GM18499 (cell line): ENCODE results near the gene SPEF1.

Experiments
- ATAC-seq: cut with Tn5 transposase; IDR thresholded peaks from one replicate; pipeline ENCODE4 v1.9.1; 2021; ENCODE audit warnings: moderate number of reproducible peaks; ENCODE audit not compliant: insufficient read depth, unreplicated experiment

Gene SPEF1

DNA sequence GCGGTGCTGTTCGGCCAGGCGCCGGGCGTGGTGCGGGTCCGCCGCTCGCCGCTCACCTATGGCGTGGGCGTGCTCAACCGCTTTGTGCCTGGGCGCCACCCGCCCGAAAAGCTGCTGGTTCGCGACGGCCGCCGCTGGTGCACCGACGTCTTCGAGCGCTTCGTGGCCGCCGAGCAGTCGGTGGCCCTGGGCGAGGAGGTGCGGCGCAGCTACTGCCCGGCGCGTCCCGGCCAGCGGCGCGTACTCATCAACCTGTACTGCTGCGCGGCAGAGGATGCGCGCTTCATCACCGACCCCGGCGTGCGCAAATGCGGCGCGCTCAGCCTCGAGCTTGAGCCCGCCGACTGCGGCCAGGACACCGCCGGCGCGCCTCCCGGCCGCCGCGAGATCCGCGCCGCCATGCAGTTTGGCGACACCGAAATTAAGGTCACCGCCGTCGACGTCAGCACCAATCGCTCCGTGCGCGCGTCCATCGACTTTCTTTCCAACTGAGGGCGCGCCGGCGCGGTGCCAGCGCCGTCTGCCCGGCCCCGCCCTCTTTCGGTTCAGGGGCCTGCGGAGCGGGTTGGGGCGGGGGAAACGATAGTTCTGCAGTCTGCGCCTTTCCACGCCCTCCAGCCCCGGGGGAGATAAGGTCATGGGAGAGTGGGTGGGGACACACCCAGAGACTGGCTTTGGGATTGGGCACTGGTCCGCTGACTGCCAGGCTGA is 29.4 kb downstream of the SPEF1 start:
- ATAC-seq: no peak

DNA sequence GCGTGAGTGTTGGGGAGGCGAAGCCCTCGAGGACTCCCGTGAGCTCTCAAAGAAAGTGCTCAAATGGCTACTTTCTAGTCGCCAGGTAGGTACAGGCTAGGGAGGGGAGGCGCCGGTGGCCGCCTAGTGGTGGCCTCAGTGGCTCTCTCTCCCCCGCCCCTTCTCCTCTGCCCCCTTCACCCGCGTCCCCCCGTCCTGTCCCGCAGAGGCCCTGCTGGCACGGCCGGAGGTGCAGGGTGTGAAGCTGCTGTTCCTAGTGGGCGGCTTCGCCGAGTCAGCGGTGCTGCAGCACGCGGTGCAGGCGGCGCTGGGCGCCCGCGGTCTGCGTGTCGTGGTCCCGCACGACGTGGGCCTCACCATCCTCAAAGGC is 30.0 kb downstream of the SPEF1 start:
- ATAC-seq: no peak

DNA sequence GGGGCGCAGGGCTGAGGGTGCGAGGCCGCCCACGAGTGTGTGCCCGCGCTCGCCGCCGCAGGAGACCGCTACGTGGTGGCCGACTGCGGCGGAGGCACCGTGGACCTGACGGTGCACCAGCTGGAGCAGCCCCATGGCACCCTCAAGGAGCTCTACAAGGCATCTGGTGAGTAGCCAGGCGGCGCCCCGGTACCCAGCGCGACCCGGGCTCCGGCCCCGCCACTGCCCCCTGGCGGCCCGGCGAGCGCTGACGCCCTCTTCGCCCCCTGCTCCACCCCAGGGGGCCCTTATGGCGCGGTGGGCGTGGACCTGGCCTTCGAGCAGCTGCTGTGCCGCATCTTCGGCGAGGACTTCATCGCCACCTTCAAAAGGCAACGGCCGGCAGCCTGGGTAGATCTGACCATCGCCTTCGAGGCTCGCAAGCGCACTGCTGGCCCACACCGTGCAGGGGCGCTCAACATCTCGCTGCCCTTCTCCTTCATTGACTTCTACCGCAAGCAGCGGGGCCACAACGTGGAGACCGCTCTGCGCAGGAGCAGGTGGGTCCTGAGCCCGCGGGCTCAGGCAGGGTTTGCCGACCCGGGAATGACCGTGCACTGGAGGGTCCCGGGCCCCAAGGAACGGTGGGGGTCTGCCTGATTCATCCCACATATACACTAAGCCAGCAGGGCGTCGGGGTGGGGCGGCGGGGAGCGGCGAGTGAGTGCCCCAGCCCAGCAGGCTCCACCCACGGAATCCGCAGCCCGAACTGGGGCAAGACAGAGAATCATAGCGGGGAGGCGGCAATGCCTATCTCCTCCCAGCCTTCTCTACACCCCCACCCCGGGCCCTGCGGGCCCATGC is 31.3 kb downstream of the SPEF1 start:
- no peak for ATAC-seq

DNA sequence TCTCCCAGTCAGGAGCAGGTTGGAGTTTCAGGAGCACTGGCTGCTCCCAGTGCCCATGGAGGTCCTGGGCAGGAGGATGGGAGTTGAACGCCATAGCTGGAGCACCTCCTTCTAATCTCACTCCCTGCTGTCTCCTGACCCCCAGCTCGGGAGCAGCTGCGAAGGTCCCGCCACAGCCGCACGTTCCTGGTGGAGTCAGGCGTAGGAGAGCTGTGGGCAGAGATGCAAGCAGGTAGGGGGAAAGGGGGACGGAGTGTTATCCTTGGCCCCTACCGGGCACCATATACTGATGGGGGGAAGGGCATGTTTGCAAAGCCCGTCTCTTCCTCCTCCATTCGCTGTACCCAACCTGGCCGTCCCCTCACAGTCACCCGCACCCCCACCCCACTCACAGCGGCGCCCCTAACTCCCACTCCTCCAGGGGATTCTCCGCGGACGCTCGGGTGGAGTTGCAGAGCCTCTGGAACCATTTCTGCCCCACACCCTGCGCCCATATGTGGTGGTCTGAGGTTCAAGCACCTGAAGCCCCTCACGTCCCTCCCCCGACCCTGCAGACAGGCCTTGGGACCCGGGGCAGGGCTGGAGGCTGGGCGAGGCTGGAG is 32.1 kb downstream of the SPEF1 start:
- no peak for ATAC-seq

DNA sequence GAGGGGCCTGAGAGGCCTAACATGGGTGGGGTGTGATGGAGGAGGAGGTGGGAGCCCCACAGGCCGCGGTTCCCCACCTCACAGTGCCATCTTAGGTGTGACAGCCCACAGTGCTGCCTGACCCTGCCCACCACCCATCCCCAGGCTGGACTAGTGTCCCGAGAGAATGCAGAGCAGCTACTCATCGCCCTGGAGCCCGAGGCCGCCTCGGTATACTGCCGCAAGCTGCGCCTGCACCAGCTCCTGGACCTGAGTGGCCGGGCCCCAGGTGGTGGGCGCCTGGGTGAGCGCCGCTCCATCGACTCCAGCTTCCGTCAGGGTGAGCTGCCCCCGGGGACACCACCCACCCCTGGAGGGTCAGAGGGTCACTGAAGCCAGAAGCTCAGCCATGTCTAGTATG is 33.2 kb downstream of the SPEF1 start:
- no peak for ATAC-seq

DNA sequence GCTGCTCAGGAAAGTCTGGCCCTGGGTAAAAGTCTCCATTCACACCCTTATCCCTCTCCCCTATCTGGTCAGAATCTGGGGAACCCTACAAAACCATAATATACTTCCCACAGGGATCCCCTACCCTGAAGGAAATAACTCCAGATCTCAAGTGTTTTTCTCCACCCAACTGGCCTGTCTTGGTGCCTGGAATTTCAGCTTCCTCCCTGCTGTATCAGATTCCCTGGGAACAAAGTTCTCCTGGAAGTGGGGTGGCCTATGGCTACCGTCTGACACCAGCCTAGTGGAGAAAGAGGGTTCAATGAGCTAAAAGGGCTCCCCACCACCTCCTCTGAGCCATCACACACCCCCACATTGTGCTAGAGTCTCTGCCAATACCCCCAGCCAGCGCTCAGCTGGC is 33.8 kb downstream of the SPEF1 start:
- no peak for ATAC-seq

DNA sequence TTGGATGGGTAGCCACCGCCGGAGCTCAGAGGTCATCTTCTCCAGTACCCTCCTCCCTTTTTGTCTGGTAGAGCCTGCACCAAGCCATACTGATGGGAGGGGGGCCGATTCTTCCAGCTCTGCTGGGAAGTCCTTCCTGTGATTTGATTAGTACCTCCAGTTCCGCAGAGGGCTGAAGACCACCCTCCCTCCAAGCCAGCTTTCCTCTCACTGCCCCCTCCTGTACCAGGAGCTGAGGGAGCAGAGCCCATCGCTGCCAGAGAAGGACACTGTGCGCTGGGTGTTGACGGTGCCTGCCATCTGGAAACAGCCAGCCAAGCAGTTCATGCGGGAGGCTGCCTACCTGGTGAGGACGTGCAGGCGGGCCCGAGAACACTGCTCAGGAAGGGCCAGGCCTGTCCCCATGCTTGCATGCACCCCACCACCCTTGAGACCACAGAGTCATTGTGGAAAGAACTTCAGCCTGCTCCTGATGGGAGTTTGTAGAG is 35.5 kb downstream of the SPEF1 start:
- ATAC-seq: no peak

DNA sequence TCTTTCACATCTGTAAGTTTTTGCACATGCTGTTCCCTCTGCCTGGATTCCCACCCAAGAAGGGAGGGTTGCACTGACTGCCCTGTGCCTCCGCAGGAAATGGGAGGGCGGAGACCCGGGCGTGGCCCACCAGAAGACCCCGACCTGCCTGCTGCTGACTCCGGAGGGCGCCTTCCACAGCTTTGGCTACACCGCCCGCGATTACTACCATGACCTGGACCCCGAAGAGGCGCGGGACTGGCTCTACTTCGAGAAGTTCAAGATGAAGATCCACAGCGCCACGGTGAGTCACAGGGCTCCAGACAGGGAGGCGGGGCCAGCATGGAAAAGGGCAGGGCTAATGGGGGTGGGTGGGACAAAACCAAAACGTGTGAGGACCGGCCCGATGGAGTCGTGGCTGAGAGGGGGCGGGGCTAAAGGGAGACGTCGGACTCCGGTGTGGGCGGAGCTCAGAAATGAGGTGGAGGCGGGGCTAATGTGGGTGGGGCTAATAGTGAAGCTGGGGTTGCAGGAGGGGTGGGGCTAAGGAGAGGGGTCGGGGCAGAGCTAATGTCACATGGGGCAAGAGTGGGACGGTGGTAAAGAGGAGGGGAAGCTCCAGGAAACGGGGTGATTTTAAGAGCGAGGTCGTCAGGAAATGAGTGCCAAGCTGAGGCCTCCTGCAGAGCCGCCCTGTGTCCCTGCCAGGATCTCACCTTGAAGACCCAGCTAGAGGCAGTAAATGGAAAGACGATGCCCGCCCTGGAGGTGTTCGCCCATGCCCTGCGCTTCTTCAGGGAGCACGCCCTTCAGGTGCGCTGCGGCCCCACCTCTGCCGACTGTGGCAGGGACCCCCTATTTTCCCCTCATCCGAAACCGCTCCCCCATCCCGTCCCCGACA is 36.2 kb downstream of the SPEF1 start:
- no peak for ATAC-seq

DNA sequence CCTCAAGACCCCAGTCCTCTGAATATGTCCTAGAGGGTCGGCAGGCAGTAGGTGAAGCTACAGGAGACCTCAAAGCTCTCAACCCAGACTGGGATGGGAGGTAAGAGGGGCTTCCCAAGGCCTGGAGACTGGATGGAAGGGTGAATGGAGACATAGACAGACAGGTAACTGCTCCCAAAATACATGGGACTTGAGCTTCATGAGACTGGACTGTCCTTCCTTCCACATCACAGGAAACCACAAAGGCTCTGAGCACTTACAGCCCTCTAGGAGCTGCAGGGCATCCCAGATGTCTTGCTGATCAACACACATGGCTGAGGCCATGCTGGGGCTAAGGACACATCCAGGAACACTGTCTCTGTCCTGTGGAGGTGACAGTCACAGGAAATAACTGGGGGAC is 37.2 kb downstream of the SPEF1 start:
- no peak for ATAC-seq

DNA sequence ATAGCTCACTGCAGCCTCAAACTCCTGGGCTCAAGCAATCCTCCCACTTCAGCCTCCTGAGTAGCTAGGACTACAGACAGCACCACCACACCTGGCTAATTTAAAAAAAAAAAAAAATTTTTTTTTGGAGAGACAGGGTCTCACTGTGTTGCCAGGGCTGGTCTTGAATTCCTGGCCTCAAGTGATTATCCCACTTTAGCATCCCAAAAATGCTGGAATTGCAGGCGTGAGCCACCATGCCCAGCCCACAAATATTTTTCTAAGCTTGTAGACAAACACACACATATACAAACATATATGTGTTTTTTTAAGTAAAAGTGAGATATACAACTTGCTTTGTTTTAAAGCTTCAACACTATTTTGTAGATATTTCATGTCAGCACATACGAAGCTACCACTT is 38.0 kb downstream of the SPEF1 start:
- no peak for ATAC-seq

DNA sequence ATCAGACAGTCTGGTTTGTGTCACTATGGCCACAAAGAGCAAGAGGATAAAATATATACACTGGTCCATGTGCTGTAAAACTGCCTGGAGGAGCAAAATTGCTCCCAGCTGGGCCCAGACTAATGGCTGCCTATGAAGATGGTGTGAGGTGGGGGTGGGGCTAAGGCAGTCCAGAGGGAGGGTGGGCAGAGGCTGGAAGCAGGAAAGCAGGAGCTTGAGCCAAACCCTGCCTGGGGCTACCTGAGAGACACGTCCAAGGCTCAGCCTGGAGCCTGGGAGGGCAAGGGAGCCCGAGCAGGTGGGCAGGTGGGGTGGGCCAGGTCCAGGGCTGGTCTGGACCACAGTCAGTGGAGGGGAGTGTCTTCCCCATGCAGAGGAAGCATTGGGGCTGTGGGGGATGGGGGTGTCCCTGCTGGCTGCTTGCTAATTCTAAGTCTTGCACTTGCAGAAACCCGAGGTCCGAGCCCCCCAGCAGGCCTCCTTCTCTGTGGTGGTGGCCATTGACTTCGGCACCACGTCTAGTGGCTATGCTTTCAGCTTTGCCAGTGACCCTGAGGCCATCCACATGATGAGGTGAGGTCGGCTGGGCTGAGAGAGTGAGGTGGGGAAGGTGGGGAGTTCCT is 39.3 kb downstream of the SPEF1 start:
- ATAC-seq: no peak

DNA sequence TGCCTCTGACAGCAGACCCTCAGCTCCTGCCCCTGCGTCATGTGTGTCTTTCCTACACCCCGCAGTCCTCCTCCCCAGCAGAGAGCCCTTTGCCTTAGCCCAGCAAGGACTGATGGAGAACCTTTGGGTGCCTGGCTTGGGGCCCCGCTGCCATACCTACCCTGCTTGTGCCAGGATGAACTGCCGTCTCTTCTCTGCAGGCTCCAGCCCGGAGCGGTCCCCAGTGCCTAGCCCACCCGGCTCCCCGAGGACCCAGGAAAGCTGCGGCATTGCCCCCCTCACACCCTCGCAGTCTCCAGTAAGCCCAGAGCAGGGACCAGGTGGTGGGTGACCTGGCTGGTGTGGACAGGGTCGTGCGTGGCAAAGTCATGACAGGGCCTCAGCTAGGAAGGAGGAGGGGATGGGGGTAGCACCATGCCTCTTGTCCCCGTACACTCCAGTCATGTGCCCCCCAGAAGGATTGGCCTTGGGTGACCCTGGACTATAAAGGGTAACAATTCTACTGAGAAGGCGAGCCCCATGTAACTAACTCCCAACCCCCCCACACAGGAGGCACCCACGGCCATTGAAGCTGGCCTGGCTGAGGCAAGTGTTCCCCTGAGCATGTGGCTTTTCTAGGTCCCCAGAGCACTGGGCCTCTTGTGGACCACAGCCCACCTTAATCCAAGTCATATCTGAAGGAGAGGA is 40.5 kb downstream of the SPEF1 start:
- no peak for ATAC-seq

DNA sequence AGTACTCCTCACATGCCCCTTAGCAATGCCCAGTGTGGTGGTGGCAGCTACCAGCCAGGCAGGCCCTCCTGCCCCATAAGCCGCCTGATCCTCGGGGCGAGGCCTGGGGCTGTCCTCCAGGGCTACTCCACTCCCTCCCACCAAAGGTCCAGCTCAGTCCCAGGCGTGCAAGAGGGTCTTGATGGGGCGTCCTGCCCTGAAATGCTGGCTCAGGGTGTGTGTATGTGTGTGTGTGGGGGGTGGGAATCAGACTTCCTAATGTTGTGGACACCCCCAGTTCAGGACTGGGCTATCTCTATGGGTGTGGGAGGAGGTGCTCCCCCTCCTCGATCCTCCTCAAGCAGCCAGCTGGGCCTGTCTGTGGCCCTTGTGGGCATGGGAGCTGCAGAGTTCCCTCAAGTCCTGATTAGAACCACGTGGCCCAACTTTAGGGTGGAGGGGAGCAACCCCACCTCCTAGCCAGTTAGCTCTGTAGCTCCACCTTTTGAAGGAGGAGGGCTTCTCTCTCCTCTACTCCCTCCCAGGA is 41.3 kb downstream of the SPEF1 start:
- ATAC-seq: no peak

DNA sequence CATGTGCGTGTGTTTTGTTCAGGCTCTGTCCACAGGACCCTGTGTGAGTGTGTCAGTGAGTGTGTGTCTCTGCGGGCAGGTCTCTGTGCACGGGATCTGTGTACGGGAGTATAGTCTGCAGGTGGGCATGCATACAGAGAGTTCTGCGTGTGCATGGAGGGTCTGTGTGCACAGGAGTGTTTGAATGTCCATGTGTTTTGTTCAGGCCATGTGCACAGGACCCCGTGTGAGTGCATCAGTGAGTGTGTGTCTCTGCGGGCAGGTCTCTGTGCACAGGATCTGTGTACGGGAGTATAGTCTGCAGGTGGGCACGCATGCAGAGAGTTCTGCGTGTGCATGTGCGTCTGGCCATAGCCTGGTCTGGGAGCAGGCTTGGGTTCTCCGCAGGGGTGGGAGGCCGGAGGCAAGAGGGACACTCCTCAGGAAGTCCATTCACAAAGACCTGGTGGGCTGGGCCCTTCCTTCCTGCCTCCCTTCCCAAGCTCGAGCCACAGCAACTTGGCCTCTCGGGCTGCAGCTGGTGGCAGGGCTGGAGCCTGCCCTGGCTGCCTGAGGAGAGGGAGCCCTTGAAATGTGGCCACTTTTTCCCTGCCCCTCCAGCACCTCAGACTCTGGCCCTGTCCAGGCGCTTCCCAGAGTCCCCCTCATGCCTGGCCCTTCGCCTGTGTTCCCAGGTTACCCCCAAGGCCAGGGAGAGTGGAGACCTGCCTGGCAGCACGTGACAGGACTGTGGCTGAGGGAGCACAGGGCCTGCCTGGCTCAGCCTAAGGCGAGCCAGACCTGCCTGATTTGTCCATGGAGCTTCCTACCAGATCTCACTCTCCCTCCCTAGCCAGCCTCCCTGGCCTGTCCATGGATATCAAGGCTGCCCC is 42.0 kb downstream of the SPEF1 start:
- ATAC-seq: no peak

DNA sequence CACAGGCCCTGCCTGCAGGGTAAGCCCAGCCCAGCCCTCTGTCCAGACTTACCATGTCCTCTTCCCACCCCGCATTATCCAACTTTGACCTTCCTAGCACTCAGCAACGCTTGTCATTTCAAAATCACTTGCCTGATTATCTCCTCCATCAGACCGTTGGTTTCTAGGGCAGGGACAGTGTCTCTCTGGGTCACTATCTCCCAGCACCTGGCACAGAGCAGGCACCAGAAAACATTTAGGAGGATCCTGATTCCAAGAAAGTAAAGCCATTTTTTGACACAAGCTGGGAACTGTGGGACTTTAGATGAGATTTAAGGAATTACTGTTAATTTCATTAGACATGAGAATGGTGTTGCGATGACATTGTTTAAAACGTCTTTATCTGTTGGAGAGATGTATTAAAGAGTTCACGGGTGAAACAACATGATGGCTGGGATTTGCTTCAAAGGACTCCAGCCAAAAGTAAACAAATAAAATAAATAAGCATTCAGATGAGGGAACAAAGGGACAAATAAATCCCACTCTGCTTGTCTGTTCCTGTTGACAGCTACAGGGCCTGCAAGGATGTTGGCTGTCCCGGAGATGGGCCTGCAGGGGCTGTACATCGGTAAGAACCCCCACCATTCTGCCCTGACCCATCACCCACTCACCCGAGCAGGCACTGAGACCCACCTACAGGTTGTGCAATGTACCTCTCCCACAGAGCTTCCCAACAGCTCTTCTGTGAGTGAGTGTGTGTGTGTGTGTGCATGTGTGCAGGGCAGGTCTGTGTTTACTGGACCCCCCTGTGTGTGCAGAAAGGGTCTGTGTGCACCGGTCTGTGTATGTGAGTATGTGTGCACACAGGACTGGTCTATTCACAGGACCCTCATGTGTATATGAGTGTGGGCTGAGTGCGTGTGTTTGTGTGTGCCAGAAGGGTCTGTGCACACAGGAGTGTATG is 42.9 kb downstream of the SPEF1 start:
- no peak for ATAC-seq

DNA sequence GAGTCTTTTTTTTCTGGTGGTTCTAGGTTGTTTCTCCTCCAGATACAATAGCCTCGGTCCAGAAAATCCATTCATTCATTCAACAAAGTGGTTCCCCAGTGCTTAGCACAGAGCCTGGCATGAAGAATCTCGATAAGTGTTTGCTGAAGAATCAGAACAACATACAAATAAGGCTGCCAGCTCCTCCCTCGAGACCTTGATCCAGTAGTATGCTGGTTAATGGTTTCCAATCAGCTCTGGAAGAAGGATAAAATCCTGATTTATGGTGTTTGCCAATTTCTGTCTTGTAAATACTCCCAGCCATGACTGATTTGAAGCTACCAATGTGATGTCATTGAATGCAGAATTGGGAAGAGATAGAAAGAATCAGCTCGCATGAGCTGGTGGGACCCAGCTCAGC is 45.5 kb downstream of the SPEF1 start:
- no peak for ATAC-seq
